WTC11 (cell line): Measurements from ENCODE around the gene CCDC157. TPM values are rescaled to one million over a fixed set of nuclear protein-coding genes. Genes with fewer than 3 reads are reported as not detected.

Source experiments
- CBFB ChIP-seq: sonication (generic); formaldehyde crosslinking; IDR thresholded peaks from 2 replicates; pipeline ENCODE4 v1.8.1; 2022; ENCODE audit warnings: mild to moderate bottlenecking, low read depth, missing genetic modification reagents
- EMX1 ChIP-seq: fragments of 250-450 bp; sonication (Bioruptor Pico); IDR thresholded peaks from 2 replicates; pipeline ENCODE4 v1.8.0; 2021; ENCODE audit warnings: mild to moderate bottlenecking
- ESRRA ChIP-seq: sonication (generic); formaldehyde crosslinking; IDR thresholded peaks from 2 replicates; pipeline ENCODE4 v1.8.1; 2022; ENCODE audit warnings: mild to moderate bottlenecking, missing genetic modification reagents, borderline replicate concordance
- ETV6 ChIP-seq: sonication (generic); formaldehyde crosslinking; IDR thresholded peaks from 2 replicates; pipeline ENCODE4 v1.8.1; 2022; ENCODE audit warnings: mild to moderate bottlenecking, missing genetic modification reagents
- FOXP1 ChIP-seq: sonication (generic); formaldehyde crosslinking; IDR thresholded peaks from 2 replicates; pipeline ENCODE4 v1.8.0; 2022; ENCODE audit warnings: missing genetic modification reagents, mild to moderate bottlenecking, moderate library complexity, borderline replicate concordance
- GTF2I ChIP-seq: fragments of 250-450 bp; sonication (Bioruptor Pico); conservative IDR thresholded peaks from 2 replicates; pipeline ENCODE4 v1.4.0; 2021; ENCODE audit warnings: mild to moderate bottlenecking
- MYBL2 ChIP-seq: sonication (generic); formaldehyde crosslinking; IDR thresholded peaks from 2 replicates; pipeline ENCODE4 v1.8.1; 2023; ENCODE audit warnings: mild to moderate bottlenecking, moderate library complexity, missing genetic modification reagents
- NFE2L1 ChIP-seq: sonication (generic); formaldehyde crosslinking; IDR thresholded peaks from 2 replicates; pipeline ENCODE4 v1.8.1; 2023; ENCODE audit warnings: missing genetic modification reagents
- OVOL2 ChIP-seq: fragments of 250-450 bp; sonication (Bioruptor Pico); IDR thresholded peaks from 2 replicates; pipeline ENCODE4 v1.9.0; 2021; ENCODE audit warnings: mild to moderate bottlenecking, borderline replicate concordance
- PRRX2 ChIP-seq: fragments of 250-450 bp; sonication (Bioruptor Pico); IDR thresholded peaks from 2 replicates; pipeline ENCODE4 v1.8.0; 2021; ENCODE audit warnings: mild to moderate bottlenecking
- RORB ChIP-seq: fragments of 250-450 bp; sonication (Bioruptor Pico); IDR thresholded peaks from 2 replicates; pipeline ENCODE4 v1.9.0; 2021; ENCODE audit warnings: mild to moderate bottlenecking
- TCF7 ChIP-seq: sonication (generic); formaldehyde crosslinking; IDR thresholded peaks from 2 replicates; pipeline ENCODE4 v1.8.0; 2022; ENCODE audit warnings: mild to moderate bottlenecking, low read depth, missing genetic modification reagents, moderate library complexity
- TP53 ChIP-seq: sonication (generic); formaldehyde crosslinking; IDR thresholded peaks from 2 replicates; pipeline ENCODE4 v1.8.1; 2023; ENCODE audit warnings: mild to moderate bottlenecking, missing genetic modification reagents
- ZBTB21 ChIP-seq: sonication (generic); formaldehyde crosslinking; IDR thresholded peaks from 2 replicates; pipeline ENCODE4 v1.8.1; 2023; ENCODE audit warnings: mild to moderate bottlenecking, missing genetic modification reagents, borderline replicate concordance
- ZNF219 ChIP-seq: sonication (generic); formaldehyde crosslinking; IDR thresholded peaks from 2 replicates; pipeline ENCODE4 v1.8.0; 2023; ENCODE audit warnings: missing genetic modification reagents, mild to moderate bottlenecking, borderline replicate concordance
- ZNF317 ChIP-seq: sonication (generic); formaldehyde crosslinking; IDR thresholded peaks from 2 replicates; pipeline ENCODE4 v1.8.1; 2023; ENCODE audit warnings: low read depth, mild to moderate bottlenecking, moderate library complexity, missing genetic modification reagents, borderline replicate concordance
- ZNF396 ChIP-seq: fragments of 250-450 bp; sonication (Bioruptor Pico); IDR thresholded peaks from 2 replicates; pipeline ENCODE4 v1.8.0; 2021; ENCODE audit warnings: mild to moderate bottlenecking, moderate library complexity, borderline replicate concordance
- ZNF416 ChIP-seq: fragments of 250-450 bp; sonication (Bioruptor Pico); IDR thresholded peaks from 2 replicates; pipeline ENCODE4 v1.9.0; 2021; ENCODE audit warnings: mild to moderate bottlenecking, inconsistent platforms
- ZNF423 ChIP-seq: fragments of 250-450 bp; sonication (Bioruptor Pico); IDR thresholded peaks from 2 replicates; pipeline ENCODE4 v2.1.2; 2022; ENCODE audit warnings: mild to moderate bottlenecking, moderate library complexity
- total RNA-seq: library from RNA; stranded (reverse); gene quantifications from 3 replicates; pipeline ENCODE4 v1.2.3, GENCODE V29; 2021
- TF ChIP-seq, protein P1 (sequence below): fragments of 250-450 bp; sonication (Bioruptor Pico); IDR thresholded peaks from 2 replicates; pipeline ENCODE4 v1.9.0; 2021; ENCODE audit warnings: mild to moderate bottlenecking, borderline replicate concordance
- TF ChIP-seq, protein P2 (sequence below): sonication (generic); formaldehyde crosslinking; IDR thresholded peaks from 2 replicates; pipeline ENCODE4 v1.8.1; 2023; ENCODE audit warnings: mild to moderate bottlenecking, missing genetic modification reagents
- TF ChIP-seq, protein P3 (sequence below): sonication (generic); formaldehyde crosslinking; IDR thresholded peaks from 2 replicates; pipeline ENCODE4 v1.8.1; 2022; ENCODE audit warnings: mild to moderate bottlenecking, moderate library complexity, missing genetic modification reagents
- TF ChIP-seq, protein P4 (sequence below): sonication (generic); formaldehyde crosslinking; IDR thresholded peaks from 2 replicates; pipeline ENCODE4 v1.8.1; 2023; ENCODE audit warnings: mild to moderate bottlenecking, missing genetic modification reagents, moderate library complexity
- TF ChIP-seq, protein P5 (sequence below): sonication (generic); formaldehyde crosslinking; IDR thresholded peaks from 2 replicates; pipeline ENCODE4 v1.8.1; 2022; ENCODE audit warnings: mild to moderate bottlenecking, missing genetic modification reagents, moderate library complexity, borderline replicate concordance
- TF ChIP-seq, protein P6 (sequence below): sonication (generic); formaldehyde crosslinking; IDR thresholded peaks from 2 replicates; pipeline ENCODE4 v1.8.1; 2022; ENCODE audit warnings: low read depth, missing genetic modification reagents, borderline replicate concordance
- TF ChIP-seq, protein P7 (sequence below): sonication (generic); formaldehyde crosslinking; IDR thresholded peaks from 2 replicates; pipeline ENCODE4 v1.8.1; 2022; ENCODE audit warnings: low read depth, mild to moderate bottlenecking, moderate library complexity, missing genetic modification reagents, borderline replicate concordance
- TF ChIP-seq, protein P8 (sequence below): sonication (generic); formaldehyde crosslinking; IDR thresholded peaks from 2 replicates; pipeline ENCODE4 v1.8.1; 2023; ENCODE audit warnings: mild to moderate bottlenecking, missing genetic modification reagents, moderate library complexity

CCDC157 gene
- total RNA-seq, 1 experiment from 2014 or later = 6.5 TPM

DNA sequence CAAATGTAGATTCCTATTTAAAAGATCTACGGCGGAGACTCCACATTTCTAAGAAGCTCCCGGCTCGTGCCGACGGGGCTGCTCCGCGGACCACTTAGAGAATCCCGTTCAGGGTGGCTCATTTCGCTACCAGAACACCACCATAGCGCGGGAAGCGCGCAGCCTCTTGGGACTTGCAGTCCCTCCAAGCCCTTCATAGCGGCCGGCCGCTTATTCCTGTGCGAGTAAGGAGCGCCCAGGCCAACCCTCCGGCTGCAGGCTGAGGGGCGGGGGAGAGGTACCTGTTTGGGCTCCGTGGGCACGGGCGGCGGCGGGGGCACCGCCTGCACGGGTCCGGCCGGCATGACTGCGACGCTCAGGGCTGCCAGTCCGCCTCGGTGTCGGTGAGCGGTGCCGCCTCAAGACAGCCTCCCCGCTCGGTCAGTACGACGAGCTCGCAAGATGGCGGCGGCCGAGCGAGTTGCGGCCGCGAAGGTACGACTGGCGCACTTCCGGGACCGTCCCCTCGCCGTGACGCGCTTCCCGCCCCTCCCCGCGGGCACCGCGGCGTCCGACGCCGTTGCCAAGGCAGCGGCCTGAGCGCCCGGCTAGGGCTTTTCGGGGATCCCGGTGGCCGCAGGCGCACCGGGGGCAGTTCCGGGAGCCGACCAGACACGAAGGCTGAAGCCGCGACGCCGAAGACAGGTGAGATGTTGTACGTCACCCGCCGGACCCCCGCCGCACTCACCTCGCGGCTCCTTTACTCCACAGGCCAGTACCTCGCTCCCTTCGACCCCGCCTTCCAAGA, at the start of gene CCDC157, which contains the start of gene SF3A1 (continued):
- TF ChIP-seq, protein P1, sequence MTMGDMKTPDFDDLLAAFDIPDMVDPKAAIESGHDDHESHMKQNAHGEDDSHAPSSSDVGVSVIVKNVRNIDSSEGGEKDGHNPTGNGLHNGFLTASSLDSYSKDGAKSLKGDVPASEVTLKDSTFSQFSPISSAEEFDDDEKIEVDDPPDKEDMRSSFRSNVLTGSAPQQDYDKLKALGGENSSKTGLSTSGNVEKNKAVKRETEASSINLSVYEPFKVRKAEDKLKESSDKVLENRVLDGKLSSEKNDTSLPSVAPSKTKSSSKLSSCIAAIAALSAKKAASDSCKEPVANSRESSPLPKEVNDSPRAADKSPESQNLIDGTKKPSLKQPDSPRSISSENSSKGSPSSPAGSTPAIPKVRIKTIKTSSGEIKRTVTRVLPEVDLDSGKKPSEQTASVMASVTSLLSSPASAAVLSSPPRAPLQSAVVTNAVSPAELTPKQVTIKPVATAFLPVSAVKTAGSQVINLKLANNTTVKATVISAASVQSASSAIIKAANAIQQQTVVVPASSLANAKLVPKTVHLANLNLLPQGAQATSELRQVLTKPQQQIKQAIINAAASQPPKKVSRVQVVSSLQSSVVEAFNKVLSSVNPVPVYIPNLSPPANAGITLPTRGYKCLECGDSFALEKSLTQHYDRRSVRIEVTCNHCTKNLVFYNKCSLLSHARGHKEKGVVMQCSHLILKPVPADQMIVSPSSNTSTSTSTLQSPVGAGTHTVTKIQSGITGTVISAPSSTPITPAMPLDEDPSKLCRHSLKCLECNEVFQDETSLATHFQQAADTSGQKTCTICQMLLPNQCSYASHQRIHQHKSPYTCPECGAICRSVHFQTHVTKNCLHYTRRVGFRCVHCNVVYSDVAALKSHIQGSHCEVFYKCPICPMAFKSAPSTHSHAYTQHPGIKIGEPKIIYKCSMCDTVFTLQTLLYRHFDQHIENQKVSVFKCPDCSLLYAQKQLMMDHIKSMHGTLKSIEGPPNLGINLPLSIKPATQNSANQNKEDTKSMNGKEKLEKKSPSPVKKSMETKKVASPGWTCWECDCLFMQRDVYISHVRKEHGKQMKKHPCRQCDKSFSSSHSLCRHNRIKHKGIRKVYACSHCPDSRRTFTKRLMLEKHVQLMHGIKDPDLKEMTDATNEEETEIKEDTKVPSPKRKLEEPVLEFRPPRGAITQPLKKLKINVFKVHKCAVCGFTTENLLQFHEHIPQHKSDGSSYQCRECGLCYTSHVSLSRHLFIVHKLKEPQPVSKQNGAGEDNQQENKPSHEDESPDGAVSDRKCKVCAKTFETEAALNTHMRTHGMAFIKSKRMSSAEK = no peak
- TF ChIP-seq NFE2L1 (CRISPR knock-in tag) (peak; percentile 60; the same call in 1 of the 2 replicates), TP53 (CRISPR knock-in tag) (no peak), ZNF317 (CRISPR knock-in tag) (no peak; the same call in 1 of the 2 replicates), ZNF416 (CRISPR knock-in tag) (no peak), RORB (CRISPR knock-in tag) (no peak), ZNF219 (CRISPR knock-in tag) (0 out of 2 replicates have a peak, but pooled peaks have one; percentile 42), MYBL2 (peak; percentile 84; the same call in 1 of the 2 replicates), ESRRA (0 out of 2 replicates have a peak, but pooled peaks have one; percentile 24), EMX1 (CRISPR knock-in tag) (no peak), ZBTB21 (peak; percentile 86), ZNF396 (CRISPR knock-in tag) (no peak), PRRX2 (CRISPR knock-in tag) (no peak), FOXP1 (CRISPR knock-in tag) (peak; percentile 90), CBFB (CRISPR knock-in tag) (no peak), ETV6 (CRISPR knock-in tag) (no peak; the same call in none of the 2 replicates), GTF2I (no peak), TCF7 (CRISPR knock-in tag) (peak; percentile 85; the same call in 1 of the 2 replicates), OVOL2 (CRISPR knock-in tag) (no peak), ZNF423 (CRISPR knock-in tag) (no peak)
- TF ChIP-seq, protein P2, sequence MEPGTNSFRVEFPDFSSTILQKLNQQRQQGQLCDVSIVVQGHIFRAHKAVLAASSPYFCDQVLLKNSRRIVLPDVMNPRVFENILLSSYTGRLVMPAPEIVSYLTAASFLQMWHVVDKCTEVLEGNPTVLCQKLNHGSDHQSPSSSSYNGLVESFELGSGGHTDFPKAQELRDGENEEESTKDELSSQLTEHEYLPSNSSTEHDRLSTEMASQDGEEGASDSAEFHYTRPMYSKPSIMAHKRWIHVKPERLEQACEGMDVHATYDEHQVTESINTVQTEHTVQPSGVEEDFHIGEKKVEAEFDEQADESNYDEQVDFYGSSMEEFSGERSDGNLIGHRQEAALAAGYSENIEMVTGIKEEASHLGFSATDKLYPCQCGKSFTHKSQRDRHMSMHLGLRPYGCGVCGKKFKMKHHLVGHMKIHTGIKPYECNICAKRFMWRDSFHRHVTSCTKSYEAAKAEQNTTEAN = peak; percentile 77
- TF ChIP-seq, protein P3, sequence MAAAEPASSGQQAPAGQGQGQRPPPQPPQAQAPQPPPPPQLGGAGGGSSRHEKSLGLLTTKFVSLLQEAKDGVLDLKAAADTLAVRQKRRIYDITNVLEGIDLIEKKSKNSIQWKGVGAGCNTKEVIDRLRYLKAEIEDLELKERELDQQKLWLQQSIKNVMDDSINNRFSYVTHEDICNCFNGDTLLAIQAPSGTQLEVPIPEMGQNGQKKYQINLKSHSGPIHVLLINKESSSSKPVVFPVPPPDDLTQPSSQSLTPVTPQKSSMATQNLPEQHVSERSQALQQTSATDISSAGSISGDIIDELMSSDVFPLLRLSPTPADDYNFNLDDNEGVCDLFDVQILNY (CRISPR knock-in tag) = peak; percentile 51; the same call in 1 of the 2 replicates
- TF ChIP-seq, protein P4, sequence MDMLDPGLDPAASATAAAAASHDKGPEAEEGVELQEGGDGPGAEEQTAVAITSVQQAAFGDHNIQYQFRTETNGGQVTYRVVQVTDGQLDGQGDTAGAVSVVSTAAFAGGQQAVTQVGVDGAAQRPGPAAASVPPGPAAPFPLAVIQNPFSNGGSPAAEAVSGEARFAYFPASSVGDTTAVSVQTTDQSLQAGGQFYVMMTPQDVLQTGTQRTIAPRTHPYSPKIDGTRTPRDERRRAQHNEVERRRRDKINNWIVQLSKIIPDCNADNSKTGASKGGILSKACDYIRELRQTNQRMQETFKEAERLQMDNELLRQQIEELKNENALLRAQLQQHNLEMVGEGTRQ (CRISPR knock-in tag) = no peak; the same call in 1 of the 2 replicates
- TF ChIP-seq, protein P5, sequence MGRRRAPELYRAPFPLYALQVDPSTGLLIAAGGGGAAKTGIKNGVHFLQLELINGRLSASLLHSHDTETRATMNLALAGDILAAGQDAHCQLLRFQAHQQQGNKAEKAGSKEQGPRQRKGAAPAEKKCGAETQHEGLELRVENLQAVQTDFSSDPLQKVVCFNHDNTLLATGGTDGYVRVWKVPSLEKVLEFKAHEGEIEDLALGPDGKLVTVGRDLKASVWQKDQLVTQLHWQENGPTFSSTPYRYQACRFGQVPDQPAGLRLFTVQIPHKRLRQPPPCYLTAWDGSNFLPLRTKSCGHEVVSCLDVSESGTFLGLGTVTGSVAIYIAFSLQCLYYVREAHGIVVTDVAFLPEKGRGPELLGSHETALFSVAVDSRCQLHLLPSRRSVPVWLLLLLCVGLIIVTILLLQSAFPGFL = no peak
- TF ChIP-seq, protein P6, sequence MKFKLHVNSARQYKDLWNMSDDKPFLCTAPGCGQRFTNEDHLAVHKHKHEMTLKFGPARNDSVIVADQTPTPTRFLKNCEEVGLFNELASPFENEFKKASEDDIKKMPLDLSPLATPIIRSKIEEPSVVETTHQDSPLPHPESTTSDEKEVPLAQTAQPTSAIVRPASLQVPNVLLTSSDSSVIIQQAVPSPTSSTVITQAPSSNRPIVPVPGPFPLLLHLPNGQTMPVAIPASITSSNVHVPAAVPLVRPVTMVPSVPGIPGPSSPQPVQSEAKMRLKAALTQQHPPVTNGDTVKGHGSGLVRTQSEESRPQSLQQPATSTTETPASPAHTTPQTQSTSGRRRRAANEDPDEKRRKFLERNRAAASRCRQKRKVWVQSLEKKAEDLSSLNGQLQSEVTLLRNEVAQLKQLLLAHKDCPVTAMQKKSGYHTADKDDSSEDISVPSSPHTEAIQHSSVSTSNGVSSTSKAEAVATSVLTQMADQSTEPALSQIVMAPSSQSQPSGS (CRISPR knock-in tag) = no peak
- TF ChIP-seq, protein P7, sequence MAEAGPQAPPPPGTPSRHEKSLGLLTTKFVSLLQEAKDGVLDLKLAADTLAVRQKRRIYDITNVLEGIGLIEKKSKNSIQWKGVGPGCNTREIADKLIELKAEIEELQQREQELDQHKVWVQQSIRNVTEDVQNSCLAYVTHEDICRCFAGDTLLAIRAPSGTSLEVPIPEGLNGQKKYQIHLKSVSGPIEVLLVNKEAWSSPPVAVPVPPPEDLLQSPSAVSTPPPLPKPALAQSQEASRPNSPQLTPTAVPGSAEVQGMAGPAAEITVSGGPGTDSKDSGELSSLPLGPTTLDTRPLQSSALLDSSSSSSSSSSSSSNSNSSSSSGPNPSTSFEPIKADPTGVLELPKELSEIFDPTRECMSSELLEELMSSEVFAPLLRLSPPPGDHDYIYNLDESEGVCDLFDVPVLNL (CRISPR knock-in tag) = peak; percentile 73
- TF ChIP-seq, protein P8, sequence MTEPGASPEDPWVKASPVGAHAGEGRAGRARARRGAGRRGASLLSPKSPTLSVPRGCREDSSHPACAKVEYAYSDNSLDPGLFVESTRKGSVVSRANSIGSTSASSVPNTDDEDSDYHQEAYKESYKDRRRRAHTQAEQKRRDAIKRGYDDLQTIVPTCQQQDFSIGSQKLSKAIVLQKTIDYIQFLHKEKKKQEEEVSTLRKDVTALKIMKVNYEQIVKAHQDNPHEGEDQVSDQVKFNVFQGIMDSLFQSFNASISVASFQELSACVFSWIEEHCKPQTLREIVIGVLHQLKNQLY (CRISPR knock-in tag) = no peak
